ENCODE data around the gene RFT1.
A peak's percentile ranks its signal among the peaks of the same experiment; 100 is the strongest.
"Not testable (repeated sequence)": the region's sequence is repeated elsewhere in the genome, so short reads cannot be mapped to it uniquely, and the experiment has no call there.

The RFT1 gene

GRCh38 chr3:53062905-53063304 lies 67.3 kb downstream of the RFT1 start:
- no peak for DNase-seq (ENCODE audit: low read depth in 1 of 2, low spot score in 1 of 2)
- Histone ChIP-seq H3K27ac (replicated peaks) (no peak overlapping the region), H3K4me3 (replicated peaks; ENCODE audit: insufficient read depth, low read length) (no peak overlapping the region)

GRCh38 chr3:53056442-53056841 lies 73.8 kb downstream of the RFT1 start:
- DNase-seq (ENCODE audit: low read depth in 1 of 2, low spot score in 1 of 2), result no peak
- TF ChIP-seq GABPA (IDR thresholded peaks at IDR 0.05; ENCODE audit: low read depth) (no peak), CTCF (IDR thresholded peaks at IDR 0.05; ENCODE audit: insufficient read depth, low read length) (peak; percentile 17)
- Histone ChIP-seq H3K27me3 (ENCODE audit: insufficient read depth, poor library complexity, severe bottlenecking) (no peaks in the 10 kb centered on the region), H3K4me3 (replicated peaks; ENCODE audit: insufficient read depth, low read length) (no peak overlapping the region), H3K27ac (replicated peaks) (no peak overlapping the region)

More at GRCh38 chr3:53062905-53063304, 67.3 kb downstream of the RFT1 start:
- H3K27me3 ChIP-seq (ENCODE audit: insufficient read depth, poor library complexity, severe bottlenecking), result no peaks in the 10 kb centered on the region
- TF ChIP-seq, protein P1, sequence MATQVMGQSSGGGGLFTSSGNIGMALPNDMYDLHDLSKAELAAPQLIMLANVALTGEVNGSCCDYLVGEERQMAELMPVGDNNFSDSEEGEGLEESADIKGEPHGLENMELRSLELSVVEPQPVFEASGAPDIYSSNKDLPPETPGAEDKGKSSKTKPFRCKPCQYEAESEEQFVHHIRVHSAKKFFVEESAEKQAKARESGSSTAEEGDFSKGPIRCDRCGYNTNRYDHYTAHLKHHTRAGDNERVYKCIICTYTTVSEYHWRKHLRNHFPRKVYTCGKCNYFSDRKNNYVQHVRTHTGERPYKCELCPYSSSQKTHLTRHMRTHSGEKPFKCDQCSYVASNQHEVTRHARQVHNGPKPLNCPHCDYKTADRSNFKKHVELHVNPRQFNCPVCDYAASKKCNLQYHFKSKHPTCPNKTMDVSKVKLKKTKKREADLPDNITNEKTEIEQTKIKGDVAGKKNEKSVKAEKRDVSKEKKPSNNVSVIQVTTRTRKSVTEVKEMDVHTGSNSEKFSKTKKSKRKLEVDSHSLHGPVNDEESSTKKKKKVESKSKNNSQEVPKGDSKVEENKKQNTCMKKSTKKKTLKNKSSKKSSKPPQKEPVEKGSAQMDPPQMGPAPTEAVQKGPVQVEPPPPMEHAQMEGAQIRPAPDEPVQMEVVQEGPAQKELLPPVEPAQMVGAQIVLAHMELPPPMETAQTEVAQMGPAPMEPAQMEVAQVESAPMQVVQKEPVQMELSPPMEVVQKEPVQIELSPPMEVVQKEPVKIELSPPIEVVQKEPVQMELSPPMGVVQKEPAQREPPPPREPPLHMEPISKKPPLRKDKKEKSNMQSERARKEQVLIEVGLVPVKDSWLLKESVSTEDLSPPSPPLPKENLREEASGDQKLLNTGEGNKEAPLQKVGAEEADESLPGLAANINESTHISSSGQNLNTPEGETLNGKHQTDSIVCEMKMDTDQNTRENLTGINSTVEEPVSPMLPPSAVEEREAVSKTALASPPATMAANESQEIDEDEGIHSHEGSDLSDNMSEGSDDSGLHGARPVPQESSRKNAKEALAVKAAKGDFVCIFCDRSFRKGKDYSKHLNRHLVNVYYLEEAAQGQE (IDR thresholded peaks at IDR 0.05; ENCODE audit: insufficient replicate concordance, low read depth), result no peak
- TF ChIP-seq GABPA (IDR thresholded peaks at IDR 0.05; ENCODE audit: low read depth), result no peak
- no peak for TF ChIP-seq CTCF (IDR thresholded peaks at IDR 0.05; ENCODE audit: insufficient read depth, low read length)
- TF ChIP-seq SPI1 (IDR thresholded peaks at IDR 0.05; ENCODE audit: borderline replicate concordance, low read depth), result no peak
- TF ChIP-seq POLR2AphosphoS5 (IDR thresholded peaks at IDR 0.05; ENCODE audit: low read depth), result no peak

DNA sequence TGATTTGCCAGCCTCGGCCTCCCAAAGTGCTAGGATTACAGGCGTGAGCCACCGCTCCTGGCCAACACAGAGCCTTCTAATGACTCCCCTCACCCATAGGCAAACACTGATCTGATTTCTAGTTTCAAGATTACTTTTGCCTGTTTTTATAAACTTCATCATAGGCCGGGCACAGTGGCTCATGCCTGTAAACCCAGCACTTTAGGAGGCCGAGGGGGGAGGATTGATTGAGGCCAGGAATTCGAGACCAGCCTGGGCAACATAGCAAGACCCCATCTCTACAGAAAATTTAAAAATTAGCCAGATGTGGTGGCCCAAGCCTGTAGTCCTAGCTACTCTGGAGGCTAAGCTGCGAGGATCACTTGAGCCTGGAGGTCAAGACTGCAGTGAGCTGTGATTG lies 76.0 kb downstream of the RFT1 start:
- H3K4me3 ChIP-seq (replicated peaks; ENCODE audit: insufficient read depth, low read length); H3K27me3 ChIP-seq (ENCODE audit: insufficient read depth, poor library complexity, severe bottlenecking); DNase-seq (ENCODE audit: low read depth in 1 of 2, low spot score in 1 of 2); H3K27ac ChIP-seq (replicated peaks): not testable (repeated sequence)

DNA sequence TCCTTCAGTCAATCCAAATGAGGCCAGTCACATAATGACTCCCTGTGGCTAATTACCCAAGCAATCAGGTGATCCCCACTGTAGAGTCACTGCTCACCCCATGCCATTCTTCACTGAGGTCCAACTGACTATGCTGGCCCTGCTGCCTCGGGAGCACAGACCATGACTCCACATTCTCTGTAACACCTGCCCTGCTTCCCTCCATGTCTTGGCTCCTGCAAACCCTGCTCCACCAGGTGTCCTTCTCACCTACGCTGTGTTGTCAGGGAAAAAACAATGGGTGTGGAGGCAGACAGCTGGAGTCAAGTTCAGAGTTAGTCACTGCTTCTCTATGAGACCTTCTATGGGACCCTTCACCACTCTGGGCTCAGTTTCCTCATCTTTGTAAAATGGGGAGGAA lies 78.3 kb downstream of the RFT1 start:
- Histone ChIP-seq H3K27me3 (ENCODE audit: insufficient read depth, poor library complexity, severe bottlenecking) (no peaks in the 10 kb centered on the region), H3K4me3 (replicated peaks; ENCODE audit: insufficient read depth, low read length) (no peak overlapping the region), H3K27ac (replicated peaks) (no peak overlapping the region)
- DNase-seq (ENCODE audit: low read depth in 1 of 2, low spot score in 1 of 2), result no peak
- TF ChIP-seq POLR2AphosphoS5 (IDR thresholded peaks at IDR 0.05; ENCODE audit: low read depth) (no peak), SPI1 (IDR thresholded peaks at IDR 0.05; ENCODE audit: borderline replicate concordance, low read depth) (no peak), CTCF (IDR thresholded peaks at IDR 0.05; ENCODE audit: insufficient read depth, low read length) (no peak), GABPA (IDR thresholded peaks at IDR 0.05; ENCODE audit: low read depth) (no peak)
- TF ChIP-seq, protein P1 (IDR thresholded peaks at IDR 0.05; ENCODE audit: insufficient replicate concordance, low read depth), result no peak

Measured in HL-60 (cell line).